WI38 (cell line): ENCODE results near the gene EGFR.

Experiments used
- H3K4me3 ChIP-seq: 2 replicates; pipeline ENCODE4 v1.5.1; 2011; ENCODE audit warnings: low read depth, mild to moderate bottlenecking, control low read depth, low read length
- CTCF ChIP-seq: IDR thresholded peaks from 2 replicates; pipeline ENCODE4 v1.5.1; 2012; ENCODE audit warnings: low read depth, mild to moderate bottlenecking, control low read depth, low read length

Gene EGFR

DNA sequence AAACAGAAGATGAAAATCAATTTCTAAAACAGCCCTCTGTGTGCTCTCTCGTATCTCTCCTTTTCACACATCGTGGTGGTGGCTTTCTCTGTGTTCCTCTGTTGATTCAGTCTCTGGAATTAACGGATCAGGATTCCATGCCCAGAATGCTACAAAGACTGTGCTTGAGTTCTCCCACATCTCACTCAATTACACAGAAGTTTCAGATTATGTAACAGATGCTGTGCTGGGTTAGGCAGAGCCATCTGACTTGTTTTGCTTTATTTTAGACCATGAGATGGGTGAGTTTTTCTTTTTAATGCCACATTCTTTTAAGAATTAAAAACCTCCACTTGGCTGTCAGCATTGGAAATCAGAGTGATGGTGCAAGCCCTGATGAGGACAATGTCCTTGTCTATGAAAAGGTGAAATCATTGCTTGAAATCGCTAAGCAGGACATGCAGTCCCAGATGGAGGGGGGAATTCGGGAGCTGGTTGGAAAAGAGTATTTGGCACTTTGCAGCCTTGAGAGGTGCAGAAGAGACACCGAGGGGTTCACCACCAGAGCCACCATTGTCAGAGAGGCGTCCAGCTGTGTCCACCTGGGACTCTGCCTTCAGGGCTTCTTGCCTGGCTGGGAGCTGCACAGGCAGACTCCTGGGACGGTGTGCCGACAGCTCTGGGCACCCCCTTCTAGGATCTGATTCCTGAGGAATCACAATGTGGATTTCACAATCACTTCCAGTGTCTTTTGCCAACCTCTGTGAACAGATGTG, 80.4 kb downstream of the EGFR start:
- no peak overlapping the region for H3K4me3 ChIP-seq
- no peak for TF ChIP-seq CTCF

DNA sequence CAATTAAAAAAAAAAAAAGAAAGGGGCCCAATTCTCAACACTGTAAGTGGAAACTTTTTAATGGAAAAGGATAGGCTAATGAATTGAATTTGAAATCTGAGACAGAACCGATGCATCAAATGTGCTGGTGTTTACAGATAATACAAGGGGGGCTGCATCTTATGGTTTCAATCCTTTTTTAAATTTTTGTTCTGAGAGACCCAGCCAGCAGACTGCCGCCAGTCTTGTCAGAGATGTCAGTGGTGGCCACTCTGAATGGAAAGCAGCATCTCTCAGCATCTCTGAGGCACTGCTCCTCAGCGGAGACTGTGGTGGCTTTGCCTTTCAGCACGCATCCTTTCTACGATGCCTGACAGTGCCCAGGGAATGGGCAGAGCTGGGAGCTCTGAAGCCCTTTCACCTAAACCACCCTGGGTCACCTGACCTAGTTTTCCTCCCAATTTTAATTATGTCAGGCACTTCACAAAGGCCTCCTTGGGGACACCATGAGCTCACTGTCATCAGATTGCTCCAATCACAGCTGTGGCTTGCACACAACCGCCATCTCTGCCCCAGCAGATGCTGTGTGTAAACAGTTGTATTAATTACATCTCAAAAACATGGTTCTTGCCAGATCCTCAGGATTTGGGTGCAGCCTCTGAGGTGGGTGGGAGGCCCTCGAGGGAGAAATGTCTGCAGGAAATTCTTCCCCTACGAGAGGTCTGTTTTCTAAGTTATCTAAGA, 81.2 kb downstream of the EGFR start:
- H3K4me3 ChIP-seq: no peak overlapping the region

DNA sequence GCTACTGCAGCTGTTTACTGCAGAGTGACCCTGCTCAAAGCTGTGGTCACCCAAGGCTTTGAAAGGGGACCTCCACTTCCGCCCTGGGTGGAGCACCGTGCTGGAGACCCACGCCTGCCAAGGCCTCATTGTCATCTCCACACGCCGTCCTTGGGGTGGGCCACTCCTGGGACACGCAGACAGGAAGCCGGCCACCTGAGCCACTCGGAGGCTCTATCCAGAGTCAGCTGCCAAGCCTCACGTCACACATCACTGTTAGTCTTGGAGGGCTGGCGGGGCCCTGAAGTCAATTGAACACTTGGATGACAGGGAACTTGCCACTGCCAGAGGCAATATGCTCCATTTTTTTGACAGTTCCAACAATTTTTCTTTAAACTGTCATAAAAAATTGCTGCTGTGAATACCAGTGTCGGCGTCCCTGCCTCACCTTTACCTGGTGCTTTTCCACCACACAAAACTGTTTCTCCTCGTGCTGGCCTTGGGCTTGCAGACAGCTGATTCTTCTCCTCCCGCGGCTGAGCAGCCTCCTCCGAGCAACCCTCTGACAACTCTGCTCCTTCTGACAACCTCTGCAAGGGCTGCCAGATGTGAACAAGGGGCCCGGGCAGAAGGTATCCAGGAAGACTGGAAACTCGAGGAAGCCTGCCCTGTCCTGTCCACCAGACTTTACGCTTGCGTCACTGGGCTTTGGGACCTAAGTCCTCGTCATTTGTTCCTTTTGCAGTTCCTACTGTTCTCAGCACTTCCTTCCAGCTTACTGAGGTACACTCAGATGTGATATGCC, 81.9 kb downstream of the EGFR start:
- no peak for TF ChIP-seq CTCF
- H3K4me3 ChIP-seq: no peak overlapping the region

More for the DNA sequence above, 81.2 kb downstream of the EGFR start:
- no peak for TF ChIP-seq CTCF

DNA sequence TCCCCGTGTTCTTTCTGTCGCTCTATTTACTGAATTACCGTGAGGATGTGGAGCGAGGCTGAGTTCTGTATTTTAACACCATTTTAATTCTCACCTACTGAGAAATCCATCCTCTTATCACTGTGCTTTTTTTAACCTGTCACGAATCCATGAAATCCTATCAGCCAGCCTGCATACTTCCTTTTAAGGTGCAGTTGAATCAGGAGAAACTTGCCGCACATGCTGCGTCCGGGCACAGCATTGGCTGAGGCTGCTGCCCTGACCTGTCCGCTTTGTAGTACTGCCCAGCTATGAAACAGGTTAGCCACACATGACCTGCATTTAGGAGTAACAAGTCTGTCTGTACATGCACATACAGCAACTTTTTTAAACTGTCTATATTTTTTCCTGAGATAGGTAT, 82.5 kb downstream of the EGFR start:
- no peak for TF ChIP-seq CTCF
- H3K4me3 ChIP-seq: no peak overlapping the region

- no peak for TF ChIP-seq CTCF
- no peak overlapping the region for H3K4me3 ChIP-seq
Observed at GRCh38 chr7:55104123-55104522, 85.3 kb downstream of the EGFR start.

- TF ChIP-seq CTCF: no peak
- no peak overlapping the region for H3K4me3 ChIP-seq
Observed at GRCh38 chr7:55104712-55105433, 86.1 kb downstream of the EGFR start.
